HG03159 (cell line): ENCODE data around the gene MPL.

ENCODE experiments used
- ATAC-seq: cut with Tn5 transposase; IDR thresholded peaks from one replicate; pipeline ENCODE4 v1.9.1; 2021; ENCODE audit warnings: mild to moderate bottlenecking, moderate library complexity; ENCODE audit not compliant: unreplicated experiment

Gene MPL

DNA sequence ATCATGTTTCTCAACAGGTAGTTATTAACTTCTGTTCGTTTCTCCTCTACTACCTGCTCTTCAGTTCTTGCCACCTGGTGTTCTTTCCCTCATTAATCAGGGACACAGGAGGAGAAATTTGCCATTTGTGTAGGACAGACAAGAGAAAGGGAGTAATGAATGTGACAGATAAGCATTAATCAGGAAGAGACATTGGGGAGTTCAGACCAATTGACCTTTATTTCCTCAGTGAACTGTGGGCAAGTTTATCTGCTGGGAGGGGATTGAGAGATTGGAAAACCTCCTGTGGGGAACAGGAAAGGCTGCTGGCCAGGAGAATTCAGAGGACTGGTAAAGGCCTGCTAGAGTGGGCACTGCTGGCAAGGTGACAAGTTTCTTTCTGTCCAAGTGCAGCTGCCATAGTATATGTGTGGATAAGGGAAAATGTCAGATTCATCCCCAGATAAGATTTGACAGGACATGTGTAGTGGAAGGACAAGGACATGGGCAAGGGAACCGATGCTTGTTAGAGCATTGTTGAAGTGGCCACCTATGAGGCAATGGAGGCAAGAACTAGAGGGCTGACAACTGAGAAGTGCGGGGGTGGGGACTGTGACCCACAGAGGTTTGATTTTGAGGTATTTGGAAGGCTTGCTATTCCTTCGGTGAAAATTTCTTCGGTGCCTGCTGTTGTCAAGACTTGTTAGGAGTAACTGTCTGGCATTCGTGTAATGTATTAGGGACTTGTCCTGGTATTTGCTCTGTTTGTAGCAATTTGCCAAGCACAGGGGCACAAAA is 64.7 kb downstream of the MPL start:
- no peak for ATAC-seq
